ENCODE measurements around the gene MMP25. TPM values are rescaled to one million over a fixed set of nuclear protein-coding genes. Genes with fewer than 3 reads are reported as not detected.
"Not testable (repeated sequence)": the region's sequence is repeated elsewhere in the genome, so short reads cannot be mapped to it uniquely, and the experiment has no call there.

MMP25 gene
- total RNA-seq, 1 experiment from 2014 or later, result 0.11 TPM

GRCh38 chr16:3072148-3072547 lies 25.8 kb downstream of the MMP25 start:
- DNase-seq (ENCODE audit: low read depth), result not testable (repeated sequence)

DNA sequence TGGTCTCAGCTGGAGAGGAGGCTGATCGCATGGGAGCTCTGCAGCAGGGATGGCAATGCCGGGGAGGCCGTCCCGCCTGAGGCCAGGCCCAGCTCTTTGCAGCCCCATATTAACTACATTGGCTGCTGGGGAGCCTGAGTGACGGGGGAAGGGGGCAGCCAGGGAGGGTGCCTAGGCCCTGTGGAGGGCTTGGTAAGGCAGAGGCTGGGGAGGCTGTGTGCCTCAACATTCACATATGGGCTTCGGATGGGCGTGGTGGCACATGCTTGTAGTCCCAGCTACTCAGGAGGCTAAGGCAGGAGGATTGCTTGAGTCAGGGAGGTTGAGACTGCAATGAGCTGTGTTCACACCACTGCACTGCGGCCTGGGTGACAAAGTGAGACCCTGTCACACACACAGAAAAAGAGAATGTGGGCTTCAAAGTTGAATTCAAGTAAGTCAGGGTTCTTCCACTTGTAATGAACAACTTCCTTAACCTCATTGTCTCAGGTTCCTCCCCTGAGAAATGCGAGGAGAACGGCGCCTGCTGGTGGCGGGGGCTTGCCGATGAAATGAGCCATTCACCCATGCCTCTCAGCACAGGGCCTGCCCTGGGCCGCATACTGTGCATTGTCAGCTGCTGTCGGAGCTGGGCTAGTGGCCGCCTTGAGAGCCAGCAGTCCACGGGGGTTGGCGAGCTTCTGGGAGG lies 26.4 kb downstream of the MMP25 start:
- DNase-seq (ENCODE audit: low read depth), result not testable (repeated sequence)

GRCh38 chr16:3073448-3073847 lies 27.1 kb downstream of the MMP25 start:
- DNase-seq (ENCODE audit: low read depth), result no peak

DNA sequence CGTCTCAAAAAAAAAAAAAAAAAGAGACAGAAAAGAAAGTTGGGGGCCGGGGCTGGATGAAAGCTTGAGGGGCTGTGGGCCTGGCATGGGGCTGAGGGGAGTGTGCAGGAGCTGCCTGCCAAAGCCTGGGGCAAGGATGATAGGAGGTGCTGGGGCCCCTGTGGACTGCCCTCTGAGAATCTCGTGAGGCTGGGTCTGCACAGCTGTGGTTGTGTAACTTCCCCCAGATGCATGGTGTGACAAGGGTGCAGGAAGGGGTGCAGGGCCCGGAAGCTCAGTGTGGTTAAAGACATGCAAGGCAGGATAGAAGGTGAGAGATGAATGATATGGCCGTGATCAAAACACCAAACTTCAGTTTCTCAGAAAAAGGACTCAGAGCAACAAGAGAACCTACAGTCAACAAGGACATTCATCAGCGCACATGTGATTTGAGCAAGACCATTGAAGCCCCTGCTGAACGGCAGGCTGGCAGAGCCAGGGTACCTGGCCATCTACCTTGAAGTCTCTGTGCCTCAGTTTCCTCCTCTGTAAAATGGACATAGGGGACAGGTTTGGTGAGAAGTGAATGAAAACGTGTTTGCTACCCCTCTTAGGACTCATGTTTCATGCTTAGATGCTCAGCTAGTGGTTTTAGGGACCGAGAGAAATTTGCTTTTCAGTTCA lies 28.6 kb downstream of the MMP25 start:
- DNase-seq (ENCODE audit: low read depth), result no peak

DNA sequence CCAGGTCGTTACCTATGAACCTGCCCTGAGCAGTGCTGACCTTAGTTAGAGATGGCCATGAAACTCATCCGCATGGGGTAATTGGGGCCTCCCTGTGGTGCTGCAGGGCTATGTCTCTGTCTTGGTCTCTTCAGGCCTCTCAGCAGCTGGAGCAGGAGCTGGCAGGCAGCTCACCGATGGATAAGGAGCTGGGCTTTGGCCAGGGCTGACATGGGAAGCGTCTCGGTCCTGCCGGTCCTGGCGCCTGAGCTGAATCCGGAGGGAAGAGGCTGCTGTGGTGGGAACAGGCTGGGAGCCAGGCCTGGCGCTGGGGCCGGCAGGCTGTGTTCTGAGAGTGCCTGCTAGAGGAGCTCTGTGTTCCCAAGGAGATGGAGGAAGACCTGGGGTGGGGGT lies 29.2 kb downstream of the MMP25 start:
- DNase-seq (ENCODE audit: low read depth), result no peak

DNA sequence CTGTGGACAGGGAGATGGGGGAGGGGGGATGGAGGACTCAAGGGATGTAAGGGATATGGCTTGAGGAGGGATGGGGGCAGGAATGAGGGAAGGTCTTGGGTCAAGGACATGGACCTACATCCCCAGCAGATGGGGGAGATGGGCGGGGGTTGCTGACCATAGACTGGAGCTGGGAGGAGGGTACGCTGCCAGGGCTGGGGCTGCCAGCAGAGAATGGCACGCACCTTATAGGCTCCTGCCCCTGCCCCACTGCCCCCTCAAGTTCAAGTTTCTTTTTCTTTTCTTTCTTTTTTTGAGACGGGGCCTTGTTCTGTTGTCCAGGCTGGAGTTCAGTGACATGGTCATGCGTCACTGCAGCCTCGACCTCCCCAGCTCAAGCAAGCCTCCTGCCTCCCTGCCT lies 29.6 kb downstream of the MMP25 start:
- not testable (repeated sequence) for DNase-seq (ENCODE audit: low read depth)

- no peak for DNase-seq (ENCODE audit: low read depth)
Observed at GRCh38 chr16:3076577-3076976, 30.2 kb downstream of the MMP25 start.

DNA sequence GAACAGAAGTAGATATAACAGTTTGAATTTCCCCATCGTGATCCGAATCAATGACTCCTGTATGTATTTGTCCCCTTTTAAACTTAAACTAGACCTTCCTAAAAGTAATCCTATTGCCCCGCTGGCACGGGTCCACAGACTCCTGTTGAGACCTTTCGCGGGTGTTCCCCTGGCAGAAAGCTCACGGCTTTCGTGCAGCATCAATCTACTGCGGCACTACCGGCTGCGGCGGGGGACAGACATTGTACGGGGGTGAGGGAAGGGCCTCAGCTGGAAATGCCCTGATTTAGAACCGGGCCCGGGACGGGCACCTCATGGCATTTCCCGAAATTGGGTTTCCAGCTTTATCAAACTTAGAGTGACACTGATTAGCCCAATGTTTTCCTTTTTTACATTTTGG lies 33.7 kb downstream of the MMP25 start:
- no peak for DNase-seq (ENCODE audit: low read depth)

DNA sequence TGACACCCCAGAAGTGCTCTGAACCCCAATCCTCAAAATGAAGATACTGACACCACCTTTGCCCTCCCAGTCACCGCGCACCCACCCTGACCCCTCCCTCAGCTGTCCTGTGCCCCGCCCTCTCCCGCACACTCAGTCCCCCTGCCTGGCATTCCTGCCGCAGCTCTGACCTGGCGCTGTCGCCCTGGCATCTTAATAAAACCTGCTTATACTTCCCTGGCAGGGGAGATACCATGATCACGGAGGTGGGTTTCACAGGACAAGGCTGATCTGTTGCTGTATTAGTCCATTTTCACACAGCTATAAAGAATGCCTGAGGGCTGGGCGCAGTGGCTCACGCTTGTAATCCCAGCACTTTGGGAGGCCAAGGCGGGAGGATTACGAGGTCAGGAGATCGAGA lies 35.6 kb downstream of the MMP25 start:
- not testable (repeated sequence) for DNase-seq (ENCODE audit: low read depth)

DNA sequence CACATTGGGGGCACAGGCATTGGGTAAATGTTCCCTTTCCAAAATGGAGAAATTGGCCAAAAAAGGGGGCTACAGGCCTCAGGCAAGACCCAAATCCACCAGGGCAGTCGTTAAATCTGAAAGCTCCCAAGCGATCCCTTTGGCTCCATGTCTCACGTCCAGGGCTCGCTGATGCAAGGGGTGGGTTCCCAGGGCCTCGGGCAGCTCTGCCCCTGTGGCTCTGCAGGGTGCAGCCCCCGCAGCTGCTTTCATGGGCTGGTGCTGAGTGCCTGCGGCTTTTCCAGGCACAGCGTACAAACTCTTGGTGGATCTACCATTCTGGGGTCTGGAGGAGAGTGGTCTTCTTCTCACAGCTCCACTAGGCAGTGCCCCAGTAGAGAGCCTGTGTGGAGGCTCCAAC lies 37.0 kb downstream of the MMP25 start:
- DNase-seq (ENCODE audit: low read depth), result not testable (repeated sequence)

DNA sequence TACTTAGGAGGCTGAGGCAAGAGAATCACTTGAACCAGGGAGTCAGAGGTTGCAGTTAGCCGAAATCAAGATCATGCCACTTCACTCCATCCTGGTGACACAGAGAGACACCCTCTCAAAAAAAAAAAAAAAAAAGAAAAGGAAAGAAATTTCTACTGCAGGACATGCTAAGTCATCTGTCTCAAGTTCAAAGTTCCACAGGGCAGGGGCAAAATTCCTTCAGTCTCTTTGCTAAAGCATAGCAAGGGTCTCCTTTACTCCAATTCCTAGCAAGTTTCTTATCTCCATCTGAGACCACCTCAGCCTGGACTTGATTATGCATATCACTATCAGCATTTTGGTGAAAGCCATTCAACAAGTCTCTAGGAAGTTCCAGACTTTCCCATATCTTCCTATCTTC lies 38.1 kb downstream of the MMP25 start:
- no peak for DNase-seq (ENCODE audit: low read depth)

DNA sequence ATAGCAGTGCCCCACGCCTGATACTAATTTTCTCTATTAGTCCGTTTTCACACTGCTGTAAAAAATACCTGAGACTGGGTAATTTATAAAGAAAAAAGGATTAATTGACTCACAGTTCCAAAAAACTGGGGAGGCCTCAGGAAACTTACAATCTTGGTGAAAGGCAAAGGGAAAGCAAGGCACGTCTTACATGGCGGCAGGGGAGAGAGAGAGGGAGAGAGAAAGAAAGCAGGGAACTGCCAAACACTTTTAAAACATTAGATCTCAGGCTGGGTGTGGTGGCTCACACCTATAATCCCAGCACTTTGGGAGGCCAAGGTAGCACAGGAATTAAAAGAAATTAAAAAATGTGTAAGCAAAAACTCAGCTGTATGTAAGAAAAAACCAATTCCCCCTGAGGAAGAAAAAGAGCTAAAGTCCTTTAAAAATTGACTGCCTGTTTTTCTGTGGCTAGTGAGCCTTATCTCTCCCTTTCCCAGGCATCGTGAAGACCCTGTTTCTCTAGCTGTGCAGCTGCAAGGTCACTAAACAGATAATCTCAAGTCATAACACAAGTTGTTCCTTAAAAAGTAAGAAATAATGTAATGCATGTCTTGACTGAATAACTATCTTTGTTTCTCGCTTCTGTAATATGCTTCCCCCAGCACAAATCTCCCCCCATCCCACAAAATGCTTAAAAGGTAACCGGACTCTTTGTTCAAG lies 38.8 kb downstream of the MMP25 start:
- DNase-seq (ENCODE audit: low read depth), result no peak

DNA sequence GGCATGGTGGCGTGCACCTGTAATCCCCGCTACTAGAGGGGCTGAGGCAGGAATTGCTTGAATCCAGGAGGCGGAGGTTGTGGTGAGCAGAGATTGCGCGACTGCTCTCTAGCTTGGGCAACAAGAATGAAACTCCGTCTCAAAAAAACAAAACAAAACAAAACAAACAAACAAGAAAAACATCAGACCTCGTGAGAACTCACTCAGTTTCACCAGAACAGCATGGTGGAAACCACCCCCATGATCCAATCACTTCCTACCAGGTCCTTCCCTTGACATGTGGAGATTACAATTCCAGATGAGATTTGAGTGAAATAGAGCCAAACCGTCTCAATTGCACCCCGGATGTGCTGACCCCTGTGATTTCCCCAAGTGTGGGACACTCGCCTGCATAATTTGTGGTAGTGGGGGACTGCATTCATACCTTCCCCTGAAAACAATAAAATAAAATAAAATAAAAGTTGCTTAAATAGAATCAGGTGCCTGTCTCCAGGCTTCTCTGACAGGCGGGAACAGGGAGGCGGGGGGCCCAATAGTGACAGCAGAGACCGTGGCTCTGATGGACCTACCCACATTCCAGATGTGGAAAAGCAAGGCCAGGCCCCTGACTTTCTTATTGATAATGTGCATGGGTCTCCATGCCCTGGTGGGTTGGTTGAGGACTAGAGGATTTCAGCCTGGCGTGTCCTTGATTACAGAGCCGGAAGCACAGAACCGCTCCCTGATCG lies 39.7 kb downstream of the MMP25 start:
- DNase-seq (ENCODE audit: low read depth), result no peak

GRCh38 chr16:3086596-3087242 lies 40.4 kb downstream of the MMP25 start:
- no peak for DNase-seq (ENCODE audit: low read depth)

DNA sequence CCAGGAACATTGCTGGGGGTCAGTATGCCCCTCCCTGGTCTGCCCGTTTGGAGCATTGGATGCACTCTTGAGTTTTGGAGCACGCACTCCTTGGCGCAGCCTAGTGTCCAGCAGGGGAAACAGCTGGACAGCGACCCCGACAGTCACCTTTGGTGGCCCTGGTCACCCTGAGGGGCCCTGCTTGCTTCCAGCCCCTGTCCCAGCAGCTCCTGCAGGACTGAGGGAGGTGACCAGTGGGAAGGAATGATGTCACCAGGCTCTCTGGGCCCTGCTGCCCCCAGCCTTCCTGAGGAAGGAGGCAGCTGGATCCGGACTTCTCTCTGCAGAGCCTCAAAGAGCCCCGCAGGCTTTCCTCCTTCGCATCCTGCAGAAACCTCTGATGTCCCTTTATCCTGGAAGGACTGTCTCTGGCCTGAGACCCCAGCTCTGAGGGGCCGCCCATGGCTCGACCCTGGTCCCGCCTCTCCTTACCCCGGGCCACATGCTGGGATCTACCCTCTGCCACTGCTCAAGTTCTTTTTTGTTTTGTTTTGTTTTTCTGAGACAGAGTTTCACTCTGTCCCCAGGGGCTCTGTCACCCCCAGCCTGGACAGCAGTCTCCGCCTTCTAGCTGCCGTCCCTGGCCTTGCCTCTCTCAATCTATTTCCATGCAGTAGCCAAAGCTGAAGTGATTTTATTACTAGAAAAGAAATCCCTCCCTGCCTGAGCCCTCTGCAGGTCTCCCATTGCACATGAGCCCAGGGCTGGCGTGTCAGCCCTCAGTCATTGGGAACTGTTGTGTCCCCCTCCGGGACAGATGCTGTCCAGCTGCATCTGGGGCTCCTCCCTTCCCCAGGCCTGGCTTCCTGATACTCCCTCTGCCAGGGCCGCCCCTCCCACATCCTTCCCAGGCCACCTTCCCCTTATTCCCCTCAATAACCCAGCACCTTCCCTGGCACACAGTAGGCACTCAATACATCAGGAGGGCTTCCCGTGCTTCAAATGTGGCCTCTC lies 41.2 kb downstream of the MMP25 start:
- DNase-seq (ENCODE audit: low read depth), result no peak

DNA sequence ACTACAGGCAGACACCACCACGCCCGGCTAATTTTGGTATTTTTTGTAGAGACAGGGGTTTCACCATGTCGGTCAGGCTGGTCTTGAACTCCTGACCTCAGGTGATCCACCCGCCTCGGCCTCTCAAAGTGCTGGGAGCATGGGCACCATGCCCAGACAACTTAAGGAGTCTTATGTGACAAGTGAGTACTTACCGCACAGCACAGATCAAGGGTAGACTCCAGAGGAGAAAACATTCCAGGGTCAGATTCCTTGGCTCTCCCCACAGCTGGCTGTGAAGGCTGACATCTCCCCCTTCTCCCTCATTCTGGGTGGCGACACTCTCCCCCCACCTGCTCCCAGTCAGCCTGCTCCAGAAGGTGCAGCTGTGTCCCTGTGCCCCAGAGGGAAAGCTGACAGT lies 42.1 kb downstream of the MMP25 start:
- DNase-seq (ENCODE audit: low read depth), result no peak

GRCh38 chr16:3088925-3089716 lies 42.8 kb downstream of the MMP25 start:
- no peak for DNase-seq (ENCODE audit: low read depth)

GRCh38 chr16:3089717-3090592 lies 43.6 kb downstream of the MMP25 start:
- DNase-seq (ENCODE audit: low read depth), result no peak

- DNase-seq (ENCODE audit: low read depth), result no peak
Observed at GRCh38 chr16:3091551-3091950, 45.2 kb downstream of the MMP25 start.

All from LHCN-M2 (cell line).